ENCODE results near the gene ITIH4.

The ITIH4 gene

DNA sequence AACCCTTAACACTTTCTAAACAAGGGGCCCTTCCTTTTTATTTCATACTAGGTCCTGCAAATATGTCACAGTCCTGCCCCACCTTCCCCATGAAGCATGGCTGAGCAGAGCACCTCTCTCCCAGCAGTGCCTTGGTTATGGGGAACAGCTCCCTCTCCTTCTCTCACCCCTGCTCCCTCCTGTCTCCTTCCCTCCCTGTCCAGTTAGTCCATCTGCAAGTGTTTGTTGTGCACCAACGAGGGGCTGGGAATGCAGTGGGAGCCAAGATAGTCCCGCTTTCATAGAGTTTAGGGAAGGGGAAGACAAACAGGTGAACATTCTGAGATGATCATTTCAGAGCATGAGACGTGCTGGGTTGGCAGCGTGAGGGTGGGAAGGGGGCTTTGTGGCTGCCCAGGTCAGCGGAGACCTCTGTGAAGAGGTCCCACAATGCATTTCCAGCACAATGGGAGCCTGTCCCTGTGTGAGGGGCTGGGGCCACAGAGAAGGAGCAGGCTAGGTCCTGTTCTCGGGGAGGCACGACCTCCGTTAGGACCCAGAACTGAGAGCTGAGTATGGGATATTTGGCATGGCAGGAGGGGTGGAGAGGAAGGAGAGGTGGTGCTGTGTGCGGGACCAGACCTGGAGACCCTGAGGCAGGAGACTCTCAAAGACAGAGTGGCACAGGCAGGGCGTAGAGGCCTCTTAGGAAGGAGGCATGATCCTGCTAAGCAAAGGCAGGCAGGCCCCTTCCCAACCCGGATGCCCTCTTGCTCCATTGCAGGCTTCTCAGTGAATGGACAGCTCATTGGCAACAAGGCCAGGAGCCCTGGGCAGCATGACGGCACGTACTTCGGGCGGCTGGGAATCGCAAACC is 41.4 kb downstream of the ITIH4 start:
- no peak overlapping the region for H3K27ac ChIP-seq (ENCODE audit: low read length)
- no peaks in the 10 kb centered on the region for H4K20me1 ChIP-seq (ENCODE audit: insufficient read depth, low read length)
- no peak overlapping the region for H3K9ac ChIP-seq (ENCODE audit: low read length)
- H3K4me1 ChIP-seq (ENCODE audit: low read length), result 0 out of 2 replicates have a peak, but pooled peaks cover 4% of the 10 kb centered on the region
- H3K4me3 ChIP-seq (ENCODE audit: low read length), result no peak overlapping the region
- TF ChIP-seq EZH2phosphoT487 (IDR thresholded peaks at IDR 0.05; ENCODE audit: low read depth), result no peak
- H3K36me3 ChIP-seq (replicated peaks; ENCODE audit: low read depth, low read length), result no peaks in the 10 kb centered on the region
- H3K27me3 ChIP-seq (ENCODE audit: low read depth, low read length), result no peaks in the 10 kb centered on the region
- no peaks in the 10 kb centered on the region for H3K79me2 ChIP-seq (ENCODE audit: low read length)
- H2AFZ ChIP-seq (ENCODE audit: low read depth, low read length), result no peak overlapping the region
- H3K4me2 ChIP-seq (ENCODE audit: low read length), result no peak overlapping the region
- H3K9me3 ChIP-seq (ENCODE audit: insufficient read depth, low read length), result no peaks in the 10 kb centered on the region

DNA sequence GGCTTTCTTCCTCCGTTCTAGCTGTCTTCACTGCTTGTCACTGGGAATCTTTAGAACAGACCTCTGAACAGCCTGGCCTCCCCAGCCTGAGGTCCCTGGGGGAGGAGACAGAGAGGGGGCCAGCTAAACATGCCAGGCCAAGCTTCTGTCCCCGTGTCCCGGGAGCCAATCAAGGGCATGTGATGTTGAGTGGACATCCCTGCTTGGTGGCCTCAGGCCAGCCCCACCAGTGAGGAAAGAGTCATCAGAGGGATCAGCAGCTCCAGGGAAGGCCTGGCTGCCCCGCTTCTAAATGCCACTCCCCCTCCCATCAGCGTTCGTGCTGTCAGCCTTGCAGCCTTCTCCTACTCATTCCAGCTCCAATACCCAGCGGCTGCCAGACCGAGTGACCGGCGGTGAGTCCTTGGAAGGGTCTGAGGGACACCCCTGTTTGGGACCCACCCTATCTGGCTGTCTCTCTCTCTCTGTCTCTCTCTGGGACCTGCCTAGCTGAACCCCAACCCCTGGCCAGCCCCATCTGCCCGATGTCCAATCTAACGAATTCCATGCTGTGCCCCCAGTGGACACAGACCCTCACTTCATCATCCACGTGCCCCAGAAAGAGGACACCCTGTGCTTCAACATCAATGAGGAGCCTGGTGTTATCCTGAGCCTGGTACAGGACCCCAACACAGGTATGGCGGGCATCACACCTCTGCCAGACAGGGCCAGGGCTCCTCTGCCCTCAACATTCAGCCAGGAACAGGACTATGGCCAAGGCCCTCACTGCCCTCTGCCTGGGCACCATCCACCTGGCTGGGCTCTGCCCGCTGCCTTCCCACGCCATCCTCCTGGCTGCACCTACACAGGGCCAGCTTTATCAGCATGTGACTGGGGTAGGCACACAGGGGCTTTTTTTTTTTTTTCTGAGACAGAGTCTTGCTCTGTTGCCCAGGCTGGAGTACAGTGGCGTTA is 42.5 kb downstream of the ITIH4 start:
- H3K4me2 ChIP-seq (ENCODE audit: low read length), result no peak overlapping the region
- H3K27me3 ChIP-seq (ENCODE audit: low read depth, low read length), result no peaks in the 10 kb centered on the region
- H3K36me3 ChIP-seq (replicated peaks; ENCODE audit: low read depth, low read length), result no peaks in the 10 kb centered on the region
- no peaks in the 10 kb centered on the region for H3K79me2 ChIP-seq (ENCODE audit: low read length)
- no peak for TF ChIP-seq EZH2phosphoT487 (IDR thresholded peaks at IDR 0.05; ENCODE audit: low read depth)
- TF ChIP-seq, protein P1, sequence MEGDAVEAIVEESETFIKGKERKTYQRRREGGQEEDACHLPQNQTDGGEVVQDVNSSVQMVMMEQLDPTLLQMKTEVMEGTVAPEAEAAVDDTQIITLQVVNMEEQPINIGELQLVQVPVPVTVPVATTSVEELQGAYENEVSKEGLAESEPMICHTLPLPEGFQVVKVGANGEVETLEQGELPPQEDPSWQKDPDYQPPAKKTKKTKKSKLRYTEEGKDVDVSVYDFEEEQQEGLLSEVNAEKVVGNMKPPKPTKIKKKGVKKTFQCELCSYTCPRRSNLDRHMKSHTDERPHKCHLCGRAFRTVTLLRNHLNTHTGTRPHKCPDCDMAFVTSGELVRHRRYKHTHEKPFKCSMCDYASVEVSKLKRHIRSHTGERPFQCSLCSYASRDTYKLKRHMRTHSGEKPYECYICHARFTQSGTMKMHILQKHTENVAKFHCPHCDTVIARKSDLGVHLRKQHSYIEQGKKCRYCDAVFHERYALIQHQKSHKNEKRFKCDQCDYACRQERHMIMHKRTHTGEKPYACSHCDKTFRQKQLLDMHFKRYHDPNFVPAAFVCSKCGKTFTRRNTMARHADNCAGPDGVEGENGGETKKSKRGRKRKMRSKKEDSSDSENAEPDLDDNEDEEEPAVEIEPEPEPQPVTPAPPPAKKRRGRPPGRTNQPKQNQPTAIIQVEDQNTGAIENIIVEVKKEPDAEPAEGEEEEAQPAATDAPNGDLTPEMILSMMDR (IDR thresholded peaks at IDR 0.05; ENCODE audit: low read depth, low read length), result no peak
- no peaks in the 10 kb centered on the region for H3K9me3 ChIP-seq (ENCODE audit: insufficient read depth, low read length)
- H3K9ac ChIP-seq (ENCODE audit: low read length), result no peak overlapping the region
- H3K4me3 ChIP-seq (ENCODE audit: low read length), result no peak overlapping the region
- H3K27ac ChIP-seq (ENCODE audit: low read length), result no peak overlapping the region
- 0 out of 2 replicates have a peak, but pooled peaks cover 3% of the 10 kb centered on the region for H3K4me1 ChIP-seq (ENCODE audit: low read length)
- no peaks in the 10 kb centered on the region for H4K20me1 ChIP-seq (ENCODE audit: insufficient read depth, low read length)
- no peak overlapping the region for H2AFZ ChIP-seq (ENCODE audit: low read depth, low read length)

DNA sequence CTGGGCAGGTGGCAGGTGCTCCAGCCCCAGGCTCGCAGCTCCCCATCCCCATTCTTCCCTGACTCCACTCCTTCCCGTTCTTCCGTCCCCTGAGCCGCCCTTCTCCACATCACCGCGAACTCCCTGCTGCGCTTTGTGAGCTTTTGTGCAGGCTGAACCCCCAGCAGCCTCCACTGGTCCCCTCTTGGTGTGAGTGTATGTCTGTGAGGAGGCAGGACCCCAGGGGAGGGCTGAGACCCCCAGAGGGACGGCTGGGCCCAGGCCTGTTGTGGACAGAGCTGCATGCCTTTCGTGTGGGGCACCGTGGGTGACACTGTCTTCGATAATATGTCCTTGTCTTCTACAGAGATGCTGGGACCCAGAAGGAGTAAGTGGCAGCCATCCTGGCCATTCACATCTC is 43.2 kb downstream of the ITIH4 start:
- H3K27me3 ChIP-seq (ENCODE audit: low read depth, low read length), result no peaks in the 10 kb centered on the region
- H2AFZ ChIP-seq (ENCODE audit: low read depth, low read length), result no peak overlapping the region
- no peak overlapping the region for H3K27ac ChIP-seq (ENCODE audit: low read length)

DNA sequence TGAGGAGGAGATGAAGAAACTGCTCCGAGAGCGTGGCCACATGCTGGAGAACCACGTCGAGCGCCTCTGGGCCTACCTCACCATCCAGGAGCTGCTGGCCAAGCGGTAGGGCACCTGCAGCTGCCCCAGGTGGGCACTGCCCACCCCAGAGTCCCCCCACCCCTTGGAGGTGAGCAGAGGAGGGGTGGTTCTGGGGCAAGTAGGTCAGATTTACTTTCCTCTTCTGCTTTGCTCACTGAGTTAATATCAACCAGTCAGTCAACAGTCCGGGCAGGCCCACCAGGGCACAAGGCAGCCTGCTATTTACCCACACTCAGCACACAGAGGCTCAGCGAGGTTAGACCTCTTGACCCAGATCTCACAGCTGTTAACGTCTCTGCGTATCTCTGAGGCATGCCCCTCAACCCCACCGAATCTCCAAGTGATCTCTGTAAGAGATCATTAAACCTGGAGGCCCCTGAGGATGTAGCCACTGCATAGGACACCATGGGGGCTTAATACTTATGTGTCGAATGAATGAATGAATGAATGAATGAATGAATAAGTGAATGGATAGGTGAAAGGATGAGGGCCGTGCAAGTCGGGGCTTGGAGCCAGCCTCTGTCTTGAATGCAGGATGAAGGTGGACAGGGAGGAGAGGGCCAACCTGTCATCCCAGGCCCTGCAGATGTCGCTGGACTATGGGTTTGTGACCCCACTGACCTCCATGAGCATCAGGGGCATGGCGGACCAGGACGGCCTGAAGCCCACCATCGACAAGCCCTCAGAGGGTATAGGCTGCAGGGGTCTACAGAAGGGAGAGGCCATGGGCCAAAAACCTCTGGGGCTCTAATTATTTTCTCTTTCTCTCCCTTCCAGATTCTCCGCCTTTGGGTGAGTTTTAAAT is 43.9 kb downstream of the ITIH4 start:
- H3K36me3 ChIP-seq (replicated peaks; ENCODE audit: low read depth, low read length), result no peaks in the 10 kb centered on the region
- H3K9ac ChIP-seq (ENCODE audit: low read length), result no peak overlapping the region
- no peaks in the 10 kb centered on the region for H3K27me3 ChIP-seq (ENCODE audit: low read depth, low read length)
- no peaks in the 10 kb centered on the region for H3K79me2 ChIP-seq (ENCODE audit: low read length)
- no peak overlapping the region for H3K4me3 ChIP-seq (ENCODE audit: low read length)
- H3K4me2 ChIP-seq (ENCODE audit: low read length), result no peak overlapping the region
- no peaks in the 10 kb centered on the region for H3K4me1 ChIP-seq (ENCODE audit: low read length)
- TF ChIP-seq EZH2phosphoT487 (IDR thresholded peaks at IDR 0.05; ENCODE audit: low read depth), result no peak
- TF ChIP-seq, protein P1 (IDR thresholded peaks at IDR 0.05; ENCODE audit: low read depth, low read length), result no peak
- no peaks in the 10 kb centered on the region for H4K20me1 ChIP-seq (ENCODE audit: insufficient read depth, low read length)
- H2AFZ ChIP-seq (ENCODE audit: low read depth, low read length), result no peak overlapping the region
- no peak overlapping the region for H3K27ac ChIP-seq (ENCODE audit: low read length)
- H3K9me3 ChIP-seq (ENCODE audit: insufficient read depth, low read length), result no peaks in the 10 kb centered on the region

More for the DNA sequence above, 43.2 kb downstream of the ITIH4 start:
- Histone ChIP-seq H3K9me3 (ENCODE audit: insufficient read depth, low read length) (no peaks in the 10 kb centered on the region), H4K20me1 (ENCODE audit: insufficient read depth, low read length) (no peaks in the 10 kb centered on the region), H3K79me2 (ENCODE audit: low read length) (no peaks in the 10 kb centered on the region), H3K4me1 (ENCODE audit: low read length) (no peaks in the 10 kb centered on the region), H3K4me3 (ENCODE audit: low read length) (no peak overlapping the region), H3K36me3 (replicated peaks; ENCODE audit: low read depth, low read length) (no peaks in the 10 kb centered on the region), H3K9ac (ENCODE audit: low read length) (no peak overlapping the region), H3K4me2 (ENCODE audit: low read length) (no peak overlapping the region)
- TF ChIP-seq, protein P1 (IDR thresholded peaks at IDR 0.05; ENCODE audit: low read depth, low read length), result no peak
- no peak for TF ChIP-seq EZH2phosphoT487 (IDR thresholded peaks at IDR 0.05; ENCODE audit: low read depth)

Measured in OCI-LY3 (cell line).